COLO829 (cell line): ENCODE results near the gene CEP170B.
"Not testable (repeated sequence)": the region's sequence is repeated elsewhere in the genome, so short reads cannot be mapped to it uniquely, and the experiment has no call there.

Experiments used
- DNase-seq: peaks from one replicate; pipeline ENCODE4 v3.0.0; 2012; ENCODE audit warnings: low spot score

Gene CEP170B

DNA sequence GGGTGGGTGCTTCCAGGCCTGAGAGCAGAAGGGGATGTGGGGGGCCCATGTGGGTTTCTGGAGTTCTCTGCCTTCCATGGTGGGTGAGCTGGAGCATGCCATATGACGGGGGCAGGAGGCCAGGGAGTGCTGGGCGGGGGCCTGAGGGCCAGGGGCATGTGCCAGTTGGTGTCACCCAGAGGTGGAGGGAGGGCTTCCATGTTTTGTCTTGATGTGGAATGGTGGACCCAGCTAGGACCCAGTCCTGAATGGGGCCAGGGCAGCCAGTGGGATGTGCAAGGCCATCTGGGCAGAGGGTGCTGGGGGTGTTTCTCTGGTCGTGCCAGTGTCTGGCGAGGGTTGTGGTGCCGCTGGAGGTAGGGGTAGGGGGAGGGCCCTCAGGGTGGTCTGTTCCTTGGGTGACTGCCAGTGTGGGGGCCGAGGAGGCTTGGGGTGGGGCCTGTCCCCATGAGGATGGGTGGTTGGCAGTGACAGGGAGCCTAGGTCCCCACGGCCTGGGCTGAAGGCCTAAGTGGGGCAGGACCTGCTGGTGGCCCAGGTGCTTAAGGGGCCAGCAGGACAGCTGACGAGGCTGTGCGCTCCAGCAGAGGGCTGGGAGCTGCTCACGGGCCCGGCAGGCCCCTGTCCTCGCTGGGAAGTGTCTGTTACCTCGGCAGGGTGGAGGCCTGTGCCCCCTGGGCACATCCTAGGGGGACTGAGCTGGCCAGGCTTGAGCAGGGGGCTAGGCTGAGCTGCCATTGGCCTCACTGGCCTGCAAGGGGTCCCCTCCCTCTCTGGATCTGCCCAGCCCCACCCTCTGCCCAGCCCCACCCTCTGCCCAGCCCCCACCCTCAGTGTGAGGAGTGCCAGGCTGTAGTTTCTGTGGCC, 26.8 kb downstream of the CEP170B start:
- no peak for DNase-seq

DNA sequence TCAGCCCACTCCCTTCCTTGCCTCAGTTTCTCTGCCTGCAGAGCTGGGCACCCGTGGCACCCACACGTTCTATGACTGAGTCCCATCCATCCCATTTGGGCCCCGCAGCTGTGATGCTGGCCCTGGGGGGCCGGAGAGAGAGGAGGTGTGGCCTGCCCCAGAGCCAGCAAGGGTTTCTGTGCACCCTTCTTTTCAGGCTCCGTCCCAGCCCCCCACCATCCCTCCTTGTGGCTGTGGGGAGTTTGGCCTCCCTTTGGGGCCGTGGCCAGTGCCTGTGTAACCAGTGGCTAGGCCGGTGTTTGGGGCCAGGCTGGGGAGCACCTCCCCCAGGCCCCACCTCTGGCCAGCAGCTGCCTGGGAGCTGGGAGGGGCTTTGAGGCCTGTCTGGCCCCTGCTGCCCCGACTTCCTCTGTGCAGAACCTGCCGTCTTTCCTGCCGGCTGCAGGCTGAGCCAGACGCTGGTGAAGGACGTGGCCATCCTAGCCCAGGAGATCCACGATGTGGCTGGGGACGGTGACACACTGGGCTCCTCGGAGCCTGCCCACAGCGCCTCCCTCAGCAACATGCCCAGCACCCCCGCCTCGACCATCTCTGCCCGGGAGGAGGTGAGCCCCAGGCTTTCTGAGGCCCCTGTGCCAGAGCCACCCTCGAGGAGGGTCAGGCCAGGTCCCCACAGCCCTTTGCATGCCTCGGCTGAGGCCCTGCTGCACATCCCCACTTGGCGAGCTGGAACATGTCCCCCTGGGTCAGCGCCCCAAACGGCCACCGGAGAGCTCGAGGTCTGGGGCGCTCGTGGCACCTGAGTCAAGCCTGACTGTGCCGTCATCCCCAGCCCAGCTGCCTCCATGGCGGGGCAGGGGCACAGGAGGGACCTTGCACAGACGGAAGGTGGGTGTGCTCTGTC, 27.7 kb downstream of the CEP170B start:
- DNase-seq, result no peak

- DNase-seq, result no peak
These were observed 28.6 kb downstream of the CEP170B start for GRCh38 chr14:104893435-104894207.

GRCh38 chr14:104894331-104895206, 29.5 kb downstream of the CEP170B start:
- DNase-seq, result no peak

DNA sequence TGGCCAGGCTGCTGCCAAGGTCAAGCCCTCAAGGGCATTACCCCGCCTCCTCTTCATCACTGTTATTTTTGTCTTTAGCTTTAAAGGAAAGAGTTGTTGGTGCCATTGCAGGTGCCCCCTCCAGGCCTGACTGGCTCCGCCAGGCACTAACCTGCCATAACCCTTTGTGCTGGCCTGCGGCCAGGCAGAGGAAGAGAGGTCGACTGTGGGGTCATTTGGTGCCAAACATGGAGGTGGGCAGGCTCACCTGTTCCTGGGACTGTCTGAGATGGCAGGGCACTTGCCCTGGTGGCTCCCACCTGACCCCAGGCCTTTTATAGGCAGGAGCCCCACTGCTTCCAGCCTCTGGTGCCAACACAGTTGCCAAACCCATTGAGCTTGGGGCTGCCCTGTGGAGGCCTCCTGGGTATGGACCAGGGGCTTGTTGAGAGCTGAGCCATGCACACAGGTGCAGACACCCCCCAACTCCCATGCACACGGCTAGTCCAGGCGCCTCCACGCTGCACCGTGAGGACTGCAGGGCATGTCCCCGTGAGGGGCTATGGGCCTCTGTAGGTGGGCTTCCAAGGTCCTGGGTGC, 30.2 kb downstream of the CEP170B start:
- DNase-seq, result no peak

DNA sequence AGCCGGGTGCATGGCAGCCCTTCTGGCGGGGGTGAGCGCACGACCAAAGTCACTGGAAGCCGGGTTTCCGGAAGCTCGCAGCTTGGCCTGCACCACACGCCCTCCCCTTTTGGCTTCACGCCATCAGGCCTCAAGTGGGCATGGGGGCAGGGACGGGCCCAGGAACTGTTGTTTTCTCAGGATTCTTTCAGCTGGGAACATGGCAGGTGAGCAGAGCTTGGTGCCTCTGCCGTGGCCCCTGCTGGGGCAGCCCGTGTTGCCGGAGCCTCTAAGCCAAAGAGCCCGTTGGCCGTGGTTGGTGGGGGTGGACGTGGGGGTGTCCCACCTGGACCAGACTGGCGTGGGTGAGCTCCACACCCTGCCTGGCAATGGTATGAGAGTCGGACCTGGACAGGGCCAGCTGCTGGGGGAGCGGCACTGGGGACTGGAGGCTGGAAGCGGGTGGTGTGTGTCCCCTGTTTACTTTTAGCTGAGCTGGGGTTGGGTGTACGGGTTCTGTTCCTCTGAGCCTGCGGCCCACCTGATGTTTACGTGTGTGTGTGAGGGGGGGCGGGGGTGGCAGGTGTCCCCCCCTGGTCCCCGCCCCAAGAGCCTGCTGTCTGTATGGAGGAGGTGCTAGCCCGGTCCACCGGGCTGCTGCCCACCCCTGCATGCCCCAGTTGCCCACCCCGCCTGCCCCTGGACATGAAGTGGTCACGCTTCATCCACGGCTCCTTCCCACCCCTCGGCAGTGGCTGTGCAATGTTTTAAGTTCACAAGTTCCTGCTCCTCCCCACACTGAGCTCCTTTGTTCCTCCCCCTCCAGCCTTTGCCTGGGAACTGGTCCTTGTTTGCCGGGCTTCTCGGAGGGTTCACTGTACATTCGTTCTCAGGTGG, 31.0 kb downstream of the CEP170B start:
- DNase-seq, result no peak

DNA sequence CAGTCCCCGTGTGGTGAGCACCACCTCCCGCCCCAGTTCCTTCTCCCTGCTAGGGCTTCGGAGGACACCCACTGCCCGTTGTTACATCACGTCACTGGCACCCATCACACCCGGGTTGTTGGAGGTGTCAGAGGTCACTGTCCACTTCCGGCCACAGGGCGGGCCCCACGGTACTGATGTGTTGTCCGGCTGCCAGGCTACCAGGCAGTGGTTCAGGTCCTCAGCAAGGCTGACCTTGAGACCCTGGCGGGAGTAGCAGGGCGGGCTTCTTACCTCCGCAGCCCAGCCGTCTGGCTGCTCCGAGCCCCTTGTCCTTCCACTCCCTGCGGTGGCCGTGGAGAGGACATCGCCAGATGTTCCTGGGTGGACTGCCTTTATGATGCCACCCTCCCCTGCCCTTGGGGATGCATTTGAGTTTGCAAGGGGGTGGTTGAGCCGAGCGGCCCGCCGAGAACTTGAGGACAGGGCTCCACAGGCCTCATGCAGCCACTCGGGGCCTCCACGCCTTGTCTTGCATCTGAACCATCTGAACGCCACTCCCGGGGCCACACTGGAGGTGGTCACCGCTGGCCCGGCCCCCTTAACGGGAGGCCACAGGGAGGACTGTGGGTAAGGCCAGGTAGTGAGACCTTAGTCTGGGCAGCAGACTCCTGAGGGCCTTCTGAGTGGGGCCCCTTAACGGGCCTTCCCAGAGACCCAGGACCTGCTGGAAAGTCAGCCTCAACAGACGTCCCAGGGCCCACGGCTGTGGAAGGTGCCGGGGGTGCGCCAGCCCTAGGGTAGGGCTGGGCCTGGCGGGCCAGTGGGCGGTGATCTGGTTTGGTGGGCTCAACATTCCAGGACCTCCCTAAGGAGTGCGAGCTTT, 32.5 kb downstream of the CEP170B start:
- no peak for DNase-seq

DNA sequence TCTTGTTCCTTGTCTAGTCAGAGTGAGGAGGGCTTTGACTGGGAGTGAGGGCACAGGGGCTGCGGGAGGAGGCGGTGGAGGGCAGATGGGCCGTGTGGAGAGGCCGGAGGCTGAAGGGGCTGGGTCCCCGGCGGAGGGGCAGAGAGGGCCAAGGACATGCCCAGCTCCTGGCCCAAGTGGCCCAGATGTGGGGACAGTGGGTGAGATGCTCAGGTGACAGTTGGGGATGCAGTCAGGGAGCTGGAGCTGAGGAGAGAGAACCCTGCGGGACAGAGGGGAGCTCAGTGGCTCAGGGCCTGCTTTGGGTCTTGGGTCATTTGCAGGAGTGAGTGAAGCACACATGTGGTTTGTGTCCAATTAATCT, 33.1 kb downstream of the CEP170B start:
- DNase-seq, result no peak

GRCh38 chr14:104898870-104899510, 33.9 kb downstream of the CEP170B start:
- no peak for DNase-seq

DNA sequence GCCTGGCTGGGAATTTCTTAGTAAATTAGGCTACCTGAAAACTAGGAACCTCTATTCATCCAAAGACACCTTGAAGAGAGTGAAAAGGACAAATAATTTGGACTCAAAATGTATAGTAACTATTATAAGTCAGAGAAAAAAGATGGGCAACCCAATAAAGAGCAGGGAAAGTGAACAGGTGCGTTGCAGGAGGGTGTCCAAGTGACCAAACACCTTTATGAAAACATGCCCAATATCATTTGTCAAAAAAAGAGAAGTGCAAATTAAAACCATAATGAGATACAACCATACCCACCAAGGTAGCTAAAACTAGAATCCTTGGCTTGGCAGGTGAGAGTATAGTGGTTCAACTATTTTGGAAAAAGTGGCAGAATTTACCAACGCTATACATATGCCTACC, 34.7 kb downstream of the CEP170B start:
- no peak for DNase-seq

- no peak for DNase-seq
These were observed 35.8 kb downstream of the CEP170B start for GRCh38 chr14:104900639-104901512.

- DNase-seq, result no peak
These were observed 38.9 kb downstream of the CEP170B start for GRCh38 chr14:104903990-104904389.

DNA sequence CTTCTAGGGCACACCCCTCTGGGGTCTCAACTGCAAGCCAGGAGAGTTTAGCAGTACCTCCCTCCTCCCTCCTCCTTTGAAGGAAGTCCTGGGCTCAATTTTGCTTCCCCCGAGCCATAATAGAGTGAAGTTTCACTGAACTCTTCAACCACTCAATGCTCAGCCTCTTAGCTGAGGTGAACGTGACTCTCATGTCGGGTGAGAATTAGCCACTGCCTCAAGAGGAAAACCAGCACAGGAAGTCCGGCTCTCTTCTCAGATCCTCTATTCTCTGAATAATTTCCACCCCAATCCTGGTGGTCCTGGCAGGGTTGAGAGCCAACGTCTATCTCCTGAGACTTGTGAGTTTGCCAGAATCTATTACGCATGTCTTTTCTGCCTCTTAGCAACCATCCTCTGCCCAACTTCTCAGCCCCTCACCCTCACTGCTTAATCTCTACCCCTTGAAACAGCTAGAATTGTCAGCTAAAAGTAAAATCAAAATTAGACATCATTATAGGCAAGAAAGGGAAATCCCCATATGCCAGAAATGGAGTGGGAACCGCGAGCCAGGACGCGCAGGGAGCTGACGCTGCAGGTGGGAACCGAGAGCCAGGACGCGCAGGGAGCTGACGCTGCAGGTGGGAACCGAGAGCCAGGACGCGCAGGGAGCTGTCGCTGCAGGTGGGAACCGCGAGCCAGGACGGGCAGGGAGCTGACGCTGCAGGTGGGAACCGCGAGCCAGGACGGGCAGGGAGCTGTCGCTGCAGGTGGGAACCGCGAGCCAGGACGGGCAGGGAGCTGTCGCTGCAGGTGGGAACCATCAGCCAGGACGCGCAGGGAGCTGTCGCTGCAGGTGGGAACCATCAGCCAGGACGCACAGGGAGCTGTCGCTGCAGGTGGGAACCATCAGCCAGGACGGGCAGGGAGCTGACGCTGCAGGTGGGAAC, 39.8 kb downstream of the CEP170B start:
- DNase-seq, result not testable (repeated sequence)

GRCh38 chr14:104905579-104905933, 40.5 kb downstream of the CEP170B start:
- not testable (repeated sequence) for DNase-seq

DNA sequence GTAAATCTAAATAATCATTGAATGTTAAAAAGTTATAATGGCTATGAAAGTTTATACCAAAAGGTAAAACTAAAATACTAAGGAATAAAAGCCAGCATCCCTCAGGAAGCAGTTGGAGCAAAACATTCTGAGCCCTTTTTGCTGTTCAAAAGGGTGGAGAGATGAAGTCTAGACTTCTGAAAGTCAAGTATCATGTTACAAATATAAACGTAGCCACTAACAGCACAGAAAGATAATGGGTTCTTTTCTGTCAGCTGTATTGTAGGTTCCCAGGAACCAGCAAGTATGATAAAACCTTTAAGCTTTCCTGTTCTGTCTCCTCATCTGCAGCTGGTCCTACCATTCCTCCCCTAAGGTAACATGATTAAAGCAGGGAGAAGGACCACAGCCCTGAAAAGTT, 43.2 kb downstream of the CEP170B start:
- DNase-seq, result no peak

DNA sequence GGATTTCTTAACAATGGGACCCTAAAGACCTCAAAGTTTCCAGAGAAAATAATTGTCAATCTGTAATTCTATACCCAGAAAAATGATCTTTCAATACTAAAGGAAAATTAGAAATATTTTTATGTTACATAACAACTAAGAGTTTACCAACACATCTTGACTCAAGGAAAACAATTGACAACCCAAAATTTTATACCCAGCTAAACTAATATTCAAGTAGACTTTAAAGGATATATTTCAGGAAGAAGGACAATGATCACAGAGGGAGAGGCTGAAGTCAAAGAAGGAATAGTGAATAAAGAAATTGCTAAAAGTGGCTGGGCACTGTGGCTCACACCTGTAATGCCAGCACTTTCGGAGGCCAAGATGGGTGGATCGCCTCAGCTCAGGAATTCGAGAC, 47.0 kb downstream of the CEP170B start:
- no peak for DNase-seq
